CD4-positive, alpha-beta T cell treated with Interleukin-12 subunit alpha and Interleukin-12 subunit beta, for 1 hour (primary cell): ENCODE measurements around the gene SIAH1.
"Not testable (repeated sequence)": the region's sequence is repeated elsewhere in the genome, so short reads cannot be mapped to it uniquely, and the experiment has no call there.

Experiments used
- DNase-seq: peaks from one replicate; pipeline ENCODE4 v3.0.0-alpha.2; 2020

The SIAH1 gene

GRCh38 chr16:48326915-48327314, 58.3 kb downstream of the SIAH1 start:
- no peak for DNase-seq

- no peak for DNase-seq
Measured at GRCh38 chr16:48323783-48324775, 61.1 kb downstream of the SIAH1 start.

DNA sequence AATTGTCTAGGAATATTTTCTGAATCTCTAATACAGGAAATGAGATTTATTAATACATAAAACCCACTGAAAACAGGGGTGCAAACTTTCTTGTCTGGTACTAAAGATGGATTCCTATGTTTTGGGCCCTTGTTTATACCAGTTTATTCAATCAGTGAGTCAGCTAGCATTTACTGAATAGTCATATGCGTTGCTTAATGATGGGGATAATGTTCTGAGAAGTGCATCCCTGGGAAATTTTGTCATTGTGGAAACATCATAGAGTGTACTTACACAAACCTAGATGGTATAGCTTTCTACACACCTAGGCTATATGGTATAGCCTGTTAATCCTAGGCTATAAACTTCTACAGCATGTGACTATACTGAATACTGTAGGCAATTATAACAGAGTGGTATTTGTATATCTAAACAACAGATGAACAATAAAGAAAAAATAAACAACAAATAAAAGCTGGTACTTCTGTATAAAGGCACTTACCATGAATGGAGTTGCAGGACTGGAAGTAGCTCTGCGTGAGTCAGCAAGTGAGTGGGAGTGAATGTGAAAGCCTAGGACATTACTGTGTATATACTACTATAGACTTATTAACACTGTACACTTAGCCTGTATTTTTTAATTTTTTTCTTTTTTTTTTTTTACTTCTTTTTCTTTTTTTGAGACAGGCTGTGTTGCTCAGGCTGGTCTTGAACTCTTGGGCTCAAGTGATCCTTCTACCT, 63.7 kb downstream of the SIAH1 start:
- no peak for DNase-seq

DNA sequence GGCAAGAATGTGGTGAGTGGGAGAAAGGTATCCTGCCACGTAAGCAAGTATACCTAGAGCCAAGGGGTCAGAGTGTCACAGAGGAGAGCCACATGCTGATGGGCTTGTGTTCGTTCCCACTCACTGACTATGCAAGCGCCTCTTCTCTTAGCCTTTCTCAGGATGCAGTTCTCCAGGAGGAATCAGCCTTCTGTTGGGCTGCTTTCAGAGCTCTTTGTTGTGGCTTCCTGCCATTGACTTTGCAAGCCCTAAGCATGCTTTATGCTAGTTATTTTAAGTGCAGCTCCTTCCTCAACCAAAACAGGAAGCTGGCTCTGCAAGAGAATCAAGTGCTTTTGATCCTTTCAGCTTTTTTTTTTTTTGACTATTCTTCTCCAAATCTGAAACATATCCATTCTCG, 66.6 kb downstream of the SIAH1 start:
- DNase-seq = peak; percentile 51

GRCh38 chr16:48317614-48318315, 67.4 kb downstream of the SIAH1 start:
- peak; percentile 11 for DNase-seq

DNA sequence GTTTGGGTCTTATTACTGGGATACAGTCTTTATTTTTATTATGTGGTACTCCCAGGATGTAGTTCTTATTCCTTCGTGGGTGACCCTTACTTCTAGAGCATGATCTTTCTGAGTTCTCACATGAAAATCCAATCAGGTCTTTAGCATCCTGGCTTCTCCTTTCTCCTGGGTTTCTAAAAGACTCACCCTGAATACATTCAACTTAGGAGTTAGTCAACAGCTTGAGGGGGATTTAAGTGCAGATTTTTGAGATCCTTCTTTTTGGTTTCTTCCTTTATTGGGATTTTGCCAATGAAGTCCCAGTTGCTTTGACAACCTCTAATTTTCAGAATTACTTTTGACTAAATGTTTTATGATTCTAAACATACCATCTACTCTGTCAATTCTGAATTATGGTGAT, 68.2 kb downstream of the SIAH1 start:
- DNase-seq = no peak

DNA sequence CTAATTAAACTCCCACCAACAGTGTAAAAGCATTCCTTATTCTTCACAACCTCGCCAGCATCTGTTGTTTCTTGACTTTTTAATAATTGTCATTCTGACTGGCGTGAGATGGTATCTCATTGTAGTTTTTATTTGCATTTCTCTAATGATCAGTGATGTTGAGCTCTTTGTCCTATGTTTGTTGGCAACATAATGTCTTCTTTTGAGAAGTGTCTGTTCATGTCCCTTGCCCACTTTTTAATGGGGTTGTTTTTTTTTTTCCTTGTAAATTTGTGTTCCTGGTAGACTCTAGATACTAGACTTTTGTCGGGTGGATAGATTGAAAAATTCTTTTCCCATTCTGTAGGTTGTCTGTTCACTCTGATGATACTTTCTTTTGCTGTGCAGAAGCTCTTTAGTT, 71.3 kb downstream of the SIAH1 start:
- not testable (repeated sequence) for DNase-seq

- DNase-seq = no peak
Measured at GRCh38 chr16:48310908-48311641, 74.1 kb downstream of the SIAH1 start.
